Effector CD8-positive, alpha-beta T cell (primary cell): ENCODE results near the gene RAD51B.

Experiments
- DNase-seq: peaks from one replicate; lab custom pipeline; 2025; lab: John Stamatoyannopoulos, UW

The RAD51B gene

DNA sequence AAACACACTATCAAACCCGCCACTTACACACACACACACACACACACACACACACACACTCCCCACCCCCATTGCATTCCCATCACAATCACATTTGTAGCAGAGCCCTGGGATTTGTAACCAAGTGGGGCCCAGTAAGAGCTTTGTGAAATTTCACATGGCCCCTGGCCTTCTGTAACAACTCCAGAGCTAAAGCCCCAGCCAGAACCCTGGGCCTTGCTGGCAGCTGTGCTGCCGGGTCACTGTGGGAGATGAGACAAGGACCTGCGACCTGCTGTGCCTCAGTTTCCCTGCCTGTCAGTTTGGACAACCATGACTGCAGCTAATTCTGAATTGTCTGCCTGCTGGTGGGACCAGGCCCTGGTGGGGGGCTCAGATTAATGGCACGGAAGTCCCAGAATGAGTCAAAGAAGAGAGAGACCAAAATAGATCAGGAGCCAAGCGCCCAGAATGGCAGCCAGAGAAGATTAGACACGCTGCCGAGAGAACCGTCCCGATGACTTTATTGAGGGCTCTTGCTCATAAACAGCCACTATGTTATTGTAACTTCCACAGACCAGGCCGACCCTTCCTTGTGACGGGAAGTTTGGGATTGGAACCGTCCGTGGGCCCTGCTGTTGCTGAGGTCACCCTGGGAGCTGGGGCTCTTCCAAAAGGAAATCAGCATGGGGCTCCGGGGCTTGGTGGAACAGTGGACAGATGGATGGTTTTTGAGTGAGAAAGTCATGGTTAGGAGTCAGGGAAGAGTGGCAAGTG, 850.2 kb downstream of the RAD51B start:
- DNase-seq = no peak

DNA sequence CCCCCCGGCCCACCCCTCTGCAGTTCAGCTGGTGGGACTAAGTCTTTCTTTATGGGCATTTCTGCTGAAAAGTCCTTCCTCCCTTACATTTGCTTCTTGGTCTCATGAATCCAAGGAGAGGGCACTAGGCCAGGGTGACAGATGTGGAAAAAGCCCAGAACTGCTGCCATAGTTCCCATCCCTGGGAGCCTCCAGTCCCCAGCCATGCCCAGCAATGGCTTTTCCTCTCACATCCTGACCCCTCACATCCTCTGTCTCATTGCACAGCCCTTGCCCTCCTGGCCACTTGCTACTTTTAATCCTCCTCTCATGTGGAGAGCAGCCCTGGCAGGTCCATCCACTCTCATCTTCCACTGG, 850.8 kb downstream of the RAD51B start:
- DNase-seq = no peak

DNA sequence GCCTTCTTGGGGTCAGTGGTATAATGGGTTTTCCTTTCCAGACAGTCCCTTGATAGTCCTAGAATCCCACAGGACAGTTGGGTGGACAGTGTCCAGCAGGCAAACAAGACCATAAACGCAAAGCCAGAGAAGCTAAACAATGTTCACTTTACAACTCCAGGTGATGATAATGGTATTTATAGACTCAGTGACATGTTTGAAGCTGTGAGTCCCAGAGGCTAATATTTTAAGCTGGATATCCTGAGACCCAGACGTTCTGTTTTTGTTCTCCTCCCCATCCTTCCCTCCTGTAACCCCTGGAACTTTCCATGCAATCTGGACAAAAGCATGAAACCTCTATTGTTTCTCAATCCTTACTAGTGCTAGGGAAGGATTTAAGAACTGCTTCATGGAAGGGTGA, 852.3 kb downstream of the RAD51B start:
- no peak for DNase-seq

DNA sequence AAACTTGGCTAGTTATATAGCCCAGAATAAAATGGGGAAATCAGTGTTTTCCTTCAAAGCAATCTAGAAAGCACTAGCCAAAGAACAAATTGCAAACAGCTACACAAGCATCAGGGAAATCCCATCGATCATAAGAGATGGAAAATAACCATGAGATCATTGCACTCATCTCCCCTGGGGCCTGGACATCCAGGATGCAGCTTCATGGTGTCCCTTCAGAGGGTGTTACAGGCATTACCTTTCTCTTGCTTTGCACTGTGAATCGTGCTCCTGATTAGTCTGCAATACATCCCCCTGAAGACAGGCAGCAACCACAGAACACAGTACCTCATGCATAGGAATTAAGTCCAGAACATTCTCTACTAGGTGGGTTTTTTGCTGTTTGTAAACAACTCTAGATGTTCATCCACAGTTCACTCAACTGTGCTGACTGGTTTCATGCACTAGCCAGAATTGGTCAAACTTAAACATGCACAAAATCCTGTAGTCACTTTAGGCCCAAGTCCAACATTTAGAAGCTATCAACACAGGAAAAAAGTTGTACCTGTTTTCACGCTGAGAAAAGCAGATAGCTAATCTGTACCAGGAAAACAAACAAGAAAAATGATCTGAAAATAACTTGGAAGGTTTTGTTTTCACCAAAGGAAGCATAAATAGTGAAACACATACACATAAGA, 853.2 kb downstream of the RAD51B start:
- no peak for DNase-seq

GRCh38 chr14:68673464-68673863, 853.9 kb downstream of the RAD51B start:
- no peak for DNase-seq

GRCh38 chr14:68674538-68675232, 855.1 kb downstream of the RAD51B start:
- DNase-seq = no peak

- DNase-seq = no peak
Measured at GRCh38 chr14:68675233-68675577, 855.6 kb downstream of the RAD51B start.

DNA sequence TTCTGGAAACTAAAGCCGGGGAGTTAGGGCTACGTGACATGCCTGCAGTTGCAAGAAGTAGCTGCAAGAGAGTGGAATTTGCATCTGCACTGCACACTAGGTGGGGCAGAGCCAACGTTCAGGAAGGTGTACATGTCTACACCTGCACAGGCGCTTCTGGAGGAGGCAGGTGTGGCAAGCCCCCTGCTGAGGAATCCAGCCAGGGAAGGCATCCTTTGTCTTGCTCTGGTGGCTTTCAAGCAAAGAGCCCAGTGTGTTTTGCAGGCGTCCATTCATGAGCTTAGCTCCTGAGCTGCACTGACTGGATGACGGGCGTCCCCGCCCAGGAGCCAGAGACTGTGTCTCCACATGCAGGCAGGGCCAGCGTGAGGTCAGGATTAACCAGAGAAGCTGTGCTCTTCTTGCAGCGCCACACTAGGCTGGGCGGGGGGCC, 856.9 kb downstream of the RAD51B start:
- DNase-seq = no peak

GRCh38 chr14:68677476-68677875, 857.9 kb downstream of the RAD51B start:
- no peak for DNase-seq

DNA sequence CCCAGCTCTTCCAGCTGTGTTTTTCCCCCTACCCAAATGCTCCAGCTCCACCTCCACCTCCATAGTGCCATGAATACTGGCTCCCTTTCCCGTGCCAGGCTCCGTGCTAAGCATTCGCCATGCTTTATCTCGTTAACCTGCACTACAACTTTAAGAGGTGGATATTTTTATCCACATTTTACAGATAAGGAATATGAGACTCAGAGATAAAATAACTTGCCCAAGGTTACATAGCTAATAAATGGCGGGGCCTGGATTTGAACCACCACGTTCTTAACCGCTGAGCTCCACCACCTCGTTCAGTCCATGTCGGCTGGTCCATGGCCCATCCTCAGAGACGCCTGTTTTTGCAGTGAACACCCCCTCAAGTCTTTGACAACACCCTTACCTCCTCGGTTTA, 858.3 kb downstream of the RAD51B start:
- no peak for DNase-seq

GRCh38 chr14:68678471-68678870, 858.9 kb downstream of the RAD51B start:
- no peak for DNase-seq

GRCh38 chr14:68679301-68679700, 859.7 kb downstream of the RAD51B start:
- DNase-seq = no peak

DNA sequence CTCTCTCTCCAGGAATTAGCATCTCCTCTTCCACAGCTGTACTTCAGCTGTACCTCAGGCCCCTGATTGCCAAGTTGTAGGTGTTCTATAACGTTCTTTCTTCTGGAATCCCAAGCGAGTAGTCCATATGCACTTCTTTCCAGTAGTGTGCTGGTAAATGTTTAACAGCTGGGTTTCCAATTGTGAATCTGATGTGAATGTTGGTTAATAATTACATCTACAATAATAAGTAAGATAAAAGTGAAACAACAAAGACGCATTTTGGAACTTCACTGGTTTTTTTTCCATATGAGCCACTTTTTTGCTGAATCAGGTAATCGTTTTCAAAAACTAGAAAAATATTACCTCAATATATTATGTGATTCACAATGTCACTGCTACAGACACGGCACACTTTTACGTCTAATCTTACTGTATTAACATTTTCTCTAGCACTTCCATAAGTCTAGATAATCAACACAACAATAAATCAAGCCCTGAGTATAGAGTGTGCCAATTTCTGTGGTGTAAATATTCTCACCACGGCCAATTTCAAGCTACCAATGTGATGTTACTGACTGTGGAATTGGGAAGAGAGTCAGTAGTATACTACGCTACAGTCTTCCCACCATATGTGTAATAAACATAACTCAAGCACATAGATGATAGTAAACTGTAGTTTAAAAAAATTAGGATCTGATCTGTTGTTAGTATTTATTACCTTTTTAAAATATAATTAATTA, 860.3 kb downstream of the RAD51B start:
- DNase-seq = no peak

GRCh38 chr14:68680541-68681051, 861.0 kb downstream of the RAD51B start:
- DNase-seq = no peak

- DNase-seq = no peak
Measured at GRCh38 chr14:68681256-68682011, 861.9 kb downstream of the RAD51B start.

GRCh38 chr14:68682166-68683103, 862.9 kb downstream of the RAD51B start:
- no peak for DNase-seq

DNA sequence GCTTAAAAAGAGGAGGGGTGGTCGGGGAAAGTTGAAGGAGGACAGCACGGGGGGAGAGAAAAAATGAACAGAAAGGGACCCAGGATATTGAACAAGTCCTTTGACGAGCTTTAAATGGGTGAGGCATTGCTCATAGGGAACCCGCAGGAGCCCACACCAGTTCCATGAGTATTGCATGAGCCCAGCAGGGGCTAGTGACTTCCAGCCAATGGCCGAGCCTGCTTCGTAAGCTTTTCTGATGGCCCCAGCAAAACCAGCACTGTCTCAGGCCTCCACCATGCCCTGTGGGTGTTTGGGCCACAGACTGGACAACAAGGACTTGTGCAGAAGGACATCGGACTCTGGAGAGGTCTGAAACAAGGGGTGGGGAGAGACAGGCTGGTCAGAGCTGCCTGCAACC, 863.7 kb downstream of the RAD51B start:
- no peak for DNase-seq

DNA sequence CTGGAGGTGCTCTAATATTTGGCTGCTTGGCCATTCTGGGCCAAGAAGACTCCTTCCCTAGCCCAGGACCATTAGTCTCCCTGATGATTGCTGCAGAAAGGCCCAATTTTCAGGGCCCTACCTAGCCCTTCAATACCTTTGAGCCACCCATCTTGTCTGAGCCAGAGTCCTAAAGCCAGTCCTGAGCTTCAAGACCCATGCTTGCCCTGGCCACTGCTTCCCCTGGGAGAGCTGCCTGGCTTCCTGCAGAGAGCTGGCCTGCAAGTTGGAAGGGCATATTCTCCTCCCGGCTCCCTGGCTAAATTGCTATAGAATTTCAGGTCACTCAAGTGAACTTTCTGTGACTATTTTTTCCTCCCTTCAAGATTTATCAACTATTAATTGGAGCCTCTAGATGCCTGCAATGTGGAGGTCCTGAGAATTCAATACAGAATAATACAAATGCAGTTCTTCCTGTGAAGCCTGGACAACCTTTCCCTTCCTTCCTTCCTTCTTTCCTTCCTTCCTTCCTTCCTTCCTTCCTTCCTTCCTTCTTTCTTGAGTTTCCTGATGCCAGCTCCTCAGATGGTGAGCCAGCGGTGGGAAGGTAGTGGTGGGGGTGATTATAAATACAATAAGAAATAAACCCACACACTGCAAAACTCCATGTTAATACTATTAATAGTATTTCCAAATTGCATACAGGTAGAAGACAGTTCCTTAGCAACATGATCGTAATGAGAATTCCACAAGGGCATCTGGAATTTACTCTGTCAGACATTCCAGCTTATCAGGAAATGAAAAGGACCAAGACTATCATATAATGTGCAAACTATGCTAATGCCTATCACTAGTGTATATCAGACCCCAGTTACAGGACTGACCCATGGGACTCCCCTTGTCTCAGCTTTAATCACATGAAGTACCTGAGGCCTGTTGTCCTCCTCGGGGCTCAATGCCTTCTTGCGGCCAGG, 865.2 kb downstream of the RAD51B start:
- no peak for DNase-seq
